GM23338 (cell line): ENCODE data around the gene LRCH3. TPM values are rescaled to one million over a fixed set of nuclear protein-coding genes. Genes with fewer than 3 reads are reported as not detected.

ENCODE experiments used
- ATAC-seq: fragments of 200-7000 bp; cut with Tn5 transposase; 3 replicates; pipeline ENCODE4 v1.9.1; 2020
- DNase-seq: peaks from one replicate; pipeline ENCODE4 v3.0.0-alpha.2; 2015; ENCODE audit warnings: low spot score
- H2AFZ ChIP-seq: fragments of 200-600 bp; sonication (generic); 2 replicates; pipeline ENCODE4 v1.8.0; 2016; ENCODE audit warnings: antibody characterized with exemption, mild to moderate bottlenecking, moderate library complexity
- H3F3A ChIP-seq: fragments of 200-600 bp; sonication (generic); replicated peaks from 2 replicates; pipeline ENCODE4 v1.8.0; 2017; ENCODE audit warnings: antibody characterized with exemption, mixed run types, low read depth
- H3K27ac ChIP-seq: fragments of 200-600 bp; sonication (generic); 2 replicates; pipeline ENCODE4 v1.6.1; 2016; ENCODE audit warnings: low read depth
- H3K27me3 ChIP-seq: fragments of 200-600 bp; sonication (generic); 2 replicates; pipeline ENCODE4 v1.8.0; 2016; ENCODE audit warnings: mild to moderate bottlenecking, mixed run types, moderate library complexity; ENCODE audit not compliant: insufficient read depth
- H3K36me3 ChIP-seq: fragments of 200-600 bp; sonication (generic); 2 replicates; pipeline ENCODE4 v1.8.0; 2016; ENCODE audit warnings: mild to moderate bottlenecking; ENCODE audit not compliant: insufficient read depth
- H3K4me1 ChIP-seq: fragments of 200-600 bp; sonication (generic); 2 replicates; pipeline ENCODE4 v1.8.0; 2016; ENCODE audit warnings: mild to moderate bottlenecking, moderate library complexity; ENCODE audit not compliant: insufficient read depth
- H3K4me2 ChIP-seq: fragments of 200-600 bp; sonication (generic); 2 replicates; pipeline ENCODE4 v1.7.1; 2017; ENCODE audit warnings: mixed run types
- H3K4me3 ChIP-seq: fragments of 200-600 bp; sonication (generic); 2 replicates; pipeline ENCODE4 v1.6.1; 2016; ENCODE audit warnings: mixed run types
- H3K79me2 ChIP-seq: fragments of 200-600 bp; sonication (generic); replicated peaks from 2 replicates; pipeline ENCODE4 v1.8.0; 2017; ENCODE audit warnings: mild to moderate bottlenecking; ENCODE audit not compliant: insufficient read depth
- H3K9me2 ChIP-seq: fragments of 200-600 bp; sonication (generic); 2 replicates; pipeline ENCODE4 v1.8.0; 2017; ENCODE audit not compliant: insufficient read depth
- H4K20me1 ChIP-seq: fragments of 200-600 bp; sonication (generic); replicated peaks from 2 replicates; pipeline ENCODE4 v1.8.0; 2017; ENCODE audit warnings: mild to moderate bottlenecking; ENCODE audit not compliant: insufficient read depth
- H3K27ac Mint-ChIP-seq: 2 replicates; pipeline ENCODE4 v1.8.0; 2020; ENCODE audit warnings: inconsistent platforms, mild to moderate bottlenecking, moderate library complexity, mixed read lengths
- H3K27me3 Mint-ChIP-seq: 3 replicates; pipeline ENCODE4 v1.8.0; 2022; ENCODE audit warnings: low read depth, mild to moderate bottlenecking, moderate library complexity, mixed read lengths, inconsistent platforms; ENCODE audit not compliant: insufficient read depth, poor library complexity
- H3K36me3 Mint-ChIP-seq: 3 replicates; pipeline ENCODE4 v1.8.0; 2021; ENCODE audit warnings: low read depth, mild to moderate bottlenecking, inconsistent platforms, moderate library complexity, mixed read lengths
- H3K4me1 Mint-ChIP-seq: 3 replicates; pipeline ENCODE4 v1.8.0; 2020; ENCODE audit warnings: mild to moderate bottlenecking, inconsistent platforms, mixed read lengths
- H3K4me3 Mint-ChIP-seq: 3 replicates; pipeline ENCODE4 v1.8.0; 2021; ENCODE audit warnings: moderate library complexity, mild to moderate bottlenecking, inconsistent platforms, mixed read lengths
- H3K9me3 Mint-ChIP-seq: 3 replicates; pipeline ENCODE4 v1.8.0; 2020; ENCODE audit warnings: moderate library complexity, mild to moderate bottlenecking, inconsistent platforms, mixed read lengths
- CREB1 ChIP-seq: fragments of 250-450 bp; sonication (Bioruptor Pico); IDR thresholded peaks from 2 replicates; pipeline ENCODE4 v1.5.0; 2020; ENCODE audit warnings: low read depth, mild to moderate bottlenecking, moderate library complexity
- EZH2 ChIP-seq: fragments of 200-600 bp; sonication (generic); IDR thresholded peaks from one replicate; pipeline ENCODE4 v1.8.0; 2017; ENCODE audit warnings: antibody characterized with exemption, mild to moderate bottlenecking, low read depth; ENCODE audit not compliant: unreplicated experiment
- EZH2phosphoT487 ChIP-seq: fragments of 200-600 bp; sonication (generic); IDR thresholded peaks from one replicate; pipeline ENCODE4 v1.8.1; 2018; ENCODE audit warnings: antibody characterized with exemption; ENCODE audit not compliant: unreplicated experiment
- JUNB ChIP-seq: IDR thresholded peaks from one replicate; pipeline ENCODE4 v1.6.1; 2016; ENCODE audit warnings: antibody characterized with exemption; ENCODE audit not compliant: unreplicated experiment
- NANOG ChIP-seq: IDR thresholded peaks from 2 replicates; pipeline ENCODE4 v1.6.1; 2016; ENCODE audit warnings: antibody characterized with exemption, borderline replicate concordance
- POLR2AphosphoS5 ChIP-seq: IDR thresholded peaks from 2 replicates; pipeline ENCODE4 v1.6.1; 2016; ENCODE audit warnings: antibody characterized with exemption, low read depth
- STAT1 ChIP-seq: IDR thresholded peaks from one replicate; pipeline ENCODE4 v1.6.1; 2016; ENCODE audit warnings: antibody characterized with exemption; ENCODE audit not compliant: unreplicated experiment
- ZNF114 ChIP-seq: fragments of 250-450 bp; sonication (Bioruptor Pico); IDR thresholded peaks from 2 replicates; pipeline ENCODE4 v1.5.0; 2020; ENCODE audit warnings: mild to moderate bottlenecking, moderate library complexity
- ZNF331 ChIP-seq: fragments of 250-450 bp; sonication (Bioruptor Pico); IDR thresholded peaks from 2 replicates; pipeline ENCODE4 v1.5.0; 2020; ENCODE audit warnings: low read depth, mild to moderate bottlenecking, moderate library complexity
- polyA plus RNA-seq: library from polyadenylated mRNA; unstranded; fragments of >200 nt; fragmentation: Nextera tagmentation; extraction: Ambion mirVana; gene quantifications from 2 replicates; pipeline ENCODE4 v1.2.1, GENCODE V29; 2016
- total RNA-seq: library from RNA; depleted of rRNA; stranded (reverse); fragments of >200 nt; shearing (Covaris generic); gene quantifications from 2 replicates; pipeline ENCODE4 v1.2.3, GENCODE V29; 2014
- TF ChIP-seq, protein P1 (sequence below): IDR thresholded peaks from 2 replicates; pipeline ENCODE4 v1.6.1; 2016; ENCODE audit warnings: antibody characterized with exemption
- TF ChIP-seq, protein P2 (sequence below), 2 experiments: fragments of 200-600 bp in 1 of 2; sonication (generic) in 1 of 2; conservative IDR thresholded peaks; 2 replicates each; pipeline versions ENCODE4 v1.5.1 to v1.6.1; 2016 to 2017; ENCODE audit warnings: antibody characterized with exemption in 2 of 2, low read depth in 2 of 2, mild to moderate bottlenecking in 2 of 2, moderate library complexity in 1 of 2
- TF ChIP-seq, protein P3 (sequence below): IDR thresholded peaks from one replicate; pipeline ENCODE4 v1.6.1; 2018; ENCODE audit warnings: antibody characterized with exemption; ENCODE audit not compliant: unreplicated experiment
- TF ChIP-seq, protein P4 (sequence below): fragments of 250-450 bp; sonication (Bioruptor Pico); IDR thresholded peaks from 2 replicates; pipeline ENCODE4 v1.5.0; 2020; ENCODE audit warnings: mild to moderate bottlenecking, moderate library complexity

LRCH3 gene
- total and polyA plus RNA-seq, 2 experiments from 2014 or later: 22.9 to 60.0 TPM

DNA sequence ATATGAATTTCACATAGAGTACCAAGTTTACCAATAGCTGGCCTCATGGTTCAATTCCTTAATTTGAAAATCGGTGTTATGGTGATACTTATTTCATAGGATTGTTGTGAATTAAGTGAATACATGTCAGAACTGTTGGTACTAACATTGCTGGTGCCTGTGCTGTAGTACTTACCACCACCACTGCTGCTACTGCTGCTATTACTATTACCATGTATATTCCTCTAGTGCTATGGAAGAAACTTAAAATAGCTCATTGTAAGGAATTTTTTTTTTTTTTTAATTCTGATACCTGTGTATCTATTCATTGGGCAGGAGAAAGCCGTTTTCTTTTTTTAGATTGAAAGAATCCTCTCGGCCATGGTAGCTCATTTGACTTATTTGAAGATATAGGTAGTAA lies 37.8 kb upstream of the LRCH3 start:
- H3K9me2 ChIP-seq: no peaks in the 10 kb centered on the region
- H3K4me2 ChIP-seq: no peak overlapping the region
- H3K4me3 ChIP-seq: no peak overlapping the region
- peaks cover 46% of the 10 kb centered on the region for H3K27me3 ChIP-seq
- Mint-ChIP-seq H3K36me3 (no peaks in the 10 kb centered on the region; the same call in 2 of the 3 replicates), H3K9me3 (no peaks in the 10 kb centered on the region), H3K4me3 (no peak overlapping the region), H3K4me1 (peaks cover 14% of the 10 kb centered on the region), H3K27ac (no peak overlapping the region), H3K27me3 (peaks cover 23% of the 10 kb centered on the region)
- 0 out of 2 replicates have a peak, but pooled peaks cover 5% of the 10 kb centered on the region for H4K20me1 ChIP-seq
- H3K27ac ChIP-seq: no peak overlapping the region
- no peak for DNase-seq
- TF ChIP-seq, protein P1, sequence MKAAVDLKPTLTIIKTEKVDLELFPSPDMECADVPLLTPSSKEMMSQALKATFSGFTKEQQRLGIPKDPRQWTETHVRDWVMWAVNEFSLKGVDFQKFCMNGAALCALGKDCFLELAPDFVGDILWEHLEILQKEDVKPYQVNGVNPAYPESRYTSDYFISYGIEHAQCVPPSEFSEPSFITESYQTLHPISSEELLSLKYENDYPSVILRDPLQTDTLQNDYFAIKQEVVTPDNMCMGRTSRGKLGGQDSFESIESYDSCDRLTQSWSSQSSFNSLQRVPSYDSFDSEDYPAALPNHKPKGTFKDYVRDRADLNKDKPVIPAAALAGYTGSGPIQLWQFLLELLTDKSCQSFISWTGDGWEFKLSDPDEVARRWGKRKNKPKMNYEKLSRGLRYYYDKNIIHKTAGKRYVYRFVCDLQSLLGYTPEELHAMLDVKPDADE: no peak
- TF ChIP-seq EZH2 (no peak), ZNF331 (no peak), POLR2AphosphoS5 (no peak), ZNF114 (CRISPR knock-in tag) (no peak), NANOG (no peak), CREB1 (CRISPR knock-in tag) (no peak), STAT1 (no peak), EZH2phosphoT487 (no peak), JUNB (no peak)
- TF ChIP-seq, protein P2, sequence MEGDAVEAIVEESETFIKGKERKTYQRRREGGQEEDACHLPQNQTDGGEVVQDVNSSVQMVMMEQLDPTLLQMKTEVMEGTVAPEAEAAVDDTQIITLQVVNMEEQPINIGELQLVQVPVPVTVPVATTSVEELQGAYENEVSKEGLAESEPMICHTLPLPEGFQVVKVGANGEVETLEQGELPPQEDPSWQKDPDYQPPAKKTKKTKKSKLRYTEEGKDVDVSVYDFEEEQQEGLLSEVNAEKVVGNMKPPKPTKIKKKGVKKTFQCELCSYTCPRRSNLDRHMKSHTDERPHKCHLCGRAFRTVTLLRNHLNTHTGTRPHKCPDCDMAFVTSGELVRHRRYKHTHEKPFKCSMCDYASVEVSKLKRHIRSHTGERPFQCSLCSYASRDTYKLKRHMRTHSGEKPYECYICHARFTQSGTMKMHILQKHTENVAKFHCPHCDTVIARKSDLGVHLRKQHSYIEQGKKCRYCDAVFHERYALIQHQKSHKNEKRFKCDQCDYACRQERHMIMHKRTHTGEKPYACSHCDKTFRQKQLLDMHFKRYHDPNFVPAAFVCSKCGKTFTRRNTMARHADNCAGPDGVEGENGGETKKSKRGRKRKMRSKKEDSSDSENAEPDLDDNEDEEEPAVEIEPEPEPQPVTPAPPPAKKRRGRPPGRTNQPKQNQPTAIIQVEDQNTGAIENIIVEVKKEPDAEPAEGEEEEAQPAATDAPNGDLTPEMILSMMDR (conservative IDR thresholded peaks at IDR 0.05; ENCODE audit: low read depth in 2 of 2): no peak
- TF ChIP-seq, protein P3, sequence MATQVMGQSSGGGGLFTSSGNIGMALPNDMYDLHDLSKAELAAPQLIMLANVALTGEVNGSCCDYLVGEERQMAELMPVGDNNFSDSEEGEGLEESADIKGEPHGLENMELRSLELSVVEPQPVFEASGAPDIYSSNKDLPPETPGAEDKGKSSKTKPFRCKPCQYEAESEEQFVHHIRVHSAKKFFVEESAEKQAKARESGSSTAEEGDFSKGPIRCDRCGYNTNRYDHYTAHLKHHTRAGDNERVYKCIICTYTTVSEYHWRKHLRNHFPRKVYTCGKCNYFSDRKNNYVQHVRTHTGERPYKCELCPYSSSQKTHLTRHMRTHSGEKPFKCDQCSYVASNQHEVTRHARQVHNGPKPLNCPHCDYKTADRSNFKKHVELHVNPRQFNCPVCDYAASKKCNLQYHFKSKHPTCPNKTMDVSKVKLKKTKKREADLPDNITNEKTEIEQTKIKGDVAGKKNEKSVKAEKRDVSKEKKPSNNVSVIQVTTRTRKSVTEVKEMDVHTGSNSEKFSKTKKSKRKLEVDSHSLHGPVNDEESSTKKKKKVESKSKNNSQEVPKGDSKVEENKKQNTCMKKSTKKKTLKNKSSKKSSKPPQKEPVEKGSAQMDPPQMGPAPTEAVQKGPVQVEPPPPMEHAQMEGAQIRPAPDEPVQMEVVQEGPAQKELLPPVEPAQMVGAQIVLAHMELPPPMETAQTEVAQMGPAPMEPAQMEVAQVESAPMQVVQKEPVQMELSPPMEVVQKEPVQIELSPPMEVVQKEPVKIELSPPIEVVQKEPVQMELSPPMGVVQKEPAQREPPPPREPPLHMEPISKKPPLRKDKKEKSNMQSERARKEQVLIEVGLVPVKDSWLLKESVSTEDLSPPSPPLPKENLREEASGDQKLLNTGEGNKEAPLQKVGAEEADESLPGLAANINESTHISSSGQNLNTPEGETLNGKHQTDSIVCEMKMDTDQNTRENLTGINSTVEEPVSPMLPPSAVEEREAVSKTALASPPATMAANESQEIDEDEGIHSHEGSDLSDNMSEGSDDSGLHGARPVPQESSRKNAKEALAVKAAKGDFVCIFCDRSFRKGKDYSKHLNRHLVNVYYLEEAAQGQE: no peak
- TF ChIP-seq, protein P4, sequence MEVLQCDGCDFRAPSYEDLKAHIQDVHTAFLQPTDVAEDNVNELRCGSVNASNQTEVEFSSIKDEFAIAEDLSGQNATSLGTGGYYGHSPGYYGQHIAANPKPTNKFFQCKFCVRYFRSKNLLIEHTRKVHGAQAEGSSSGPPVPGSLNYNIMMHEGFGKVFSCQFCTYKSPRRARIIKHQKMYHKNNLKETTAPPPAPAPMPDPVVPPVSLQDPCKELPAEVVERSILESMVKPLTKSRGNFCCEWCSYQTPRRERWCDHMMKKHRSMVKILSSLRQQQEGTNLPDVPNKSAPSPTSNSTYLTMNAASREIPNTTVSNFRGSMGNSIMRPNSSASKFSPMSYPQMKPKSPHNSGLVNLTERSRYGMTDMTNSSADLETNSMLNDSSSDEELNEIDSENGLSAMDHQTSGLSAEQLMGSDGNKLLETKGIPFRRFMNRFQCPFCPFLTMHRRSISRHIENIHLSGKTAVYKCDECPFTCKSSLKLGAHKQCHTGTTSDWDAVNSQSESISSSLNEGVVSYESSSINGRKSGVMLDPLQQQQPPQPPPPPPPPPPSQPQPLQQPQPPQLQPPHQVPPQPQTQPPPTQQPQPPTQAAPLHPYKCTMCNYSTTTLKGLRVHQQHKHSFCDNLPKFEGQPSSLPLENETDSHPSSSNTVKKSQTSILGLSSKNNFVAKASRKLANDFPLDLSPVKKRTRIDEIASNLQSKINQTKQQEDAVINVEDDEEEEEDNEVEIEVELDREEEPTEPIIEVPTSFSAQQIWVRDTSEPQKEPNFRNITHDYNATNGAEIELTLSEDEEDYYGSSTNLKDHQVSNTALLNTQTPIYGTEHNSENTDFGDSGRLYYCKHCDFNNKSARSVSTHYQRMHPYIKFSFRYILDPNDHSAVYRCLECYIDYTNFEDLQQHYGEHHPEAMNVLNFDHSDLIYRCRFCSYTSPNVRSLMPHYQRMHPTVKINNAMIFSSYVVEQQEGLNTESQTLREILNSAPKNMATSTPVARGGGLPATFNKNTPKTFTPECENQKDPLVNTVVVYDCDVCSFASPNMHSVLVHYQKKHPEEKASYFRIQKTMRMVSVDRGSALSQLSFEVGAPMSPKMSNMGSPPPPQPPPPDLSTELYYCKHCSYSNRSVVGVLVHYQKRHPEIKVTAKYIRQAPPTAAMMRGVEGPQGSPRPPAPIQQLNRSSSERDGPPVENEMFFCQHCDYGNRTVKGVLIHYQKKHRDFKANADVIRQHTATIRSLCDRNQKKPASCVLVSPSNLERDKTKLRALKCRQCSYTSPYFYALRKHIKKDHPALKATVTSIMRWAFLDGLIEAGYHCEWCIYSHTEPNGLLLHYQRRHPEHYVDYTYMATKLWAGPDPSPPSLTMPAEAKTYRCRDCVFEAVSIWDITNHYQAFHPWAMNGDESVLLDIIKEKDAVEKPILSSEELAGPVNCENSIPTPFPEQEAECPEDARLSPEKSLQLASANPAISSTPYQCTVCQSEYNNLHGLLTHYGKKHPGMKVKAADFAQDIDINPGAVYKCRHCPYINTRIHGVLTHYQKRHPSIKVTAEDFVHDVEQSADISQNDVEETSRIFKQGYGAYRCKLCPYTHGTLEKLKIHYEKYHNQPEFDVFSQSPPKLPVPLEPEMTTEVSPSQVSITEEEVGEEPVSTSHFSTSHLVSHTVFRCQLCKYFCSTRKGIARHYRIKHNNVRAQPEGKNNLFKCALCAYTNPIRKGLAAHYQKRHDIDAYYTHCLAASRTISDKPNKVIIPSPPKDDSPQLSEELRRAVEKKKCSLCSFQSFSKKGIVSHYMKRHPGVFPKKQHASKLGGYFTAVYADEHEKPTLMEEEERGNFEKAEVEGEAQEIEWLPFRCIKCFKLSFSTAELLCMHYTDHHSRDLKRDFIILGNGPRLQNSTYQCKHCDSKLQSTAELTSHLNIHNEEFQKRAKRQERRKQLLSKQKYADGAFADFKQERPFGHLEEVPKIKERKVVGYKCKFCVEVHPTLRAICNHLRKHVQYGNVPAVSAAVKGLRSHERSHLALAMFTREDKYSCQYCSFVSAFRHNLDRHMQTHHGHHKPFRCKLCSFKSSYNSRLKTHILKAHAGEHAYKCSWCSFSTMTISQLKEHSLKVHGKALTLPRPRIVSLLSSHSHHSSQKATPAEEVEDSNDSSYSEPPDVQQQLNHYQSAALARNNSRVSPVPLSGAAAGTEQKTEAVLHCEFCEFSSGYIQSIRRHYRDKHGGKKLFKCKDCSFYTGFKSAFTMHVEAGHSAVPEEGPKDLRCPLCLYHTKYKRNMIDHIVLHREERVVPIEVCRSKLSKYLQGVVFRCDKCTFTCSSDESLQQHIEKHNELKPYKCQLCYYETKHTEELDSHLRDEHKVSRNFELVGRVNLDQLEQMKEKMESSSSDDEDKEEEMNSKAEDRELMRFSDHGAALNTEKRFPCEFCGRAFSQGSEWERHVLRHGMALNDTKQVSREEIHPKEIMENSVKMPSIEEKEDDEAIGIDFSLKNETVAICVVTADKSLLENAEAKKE (CRISPR knock-in tag): no peak
- no peak for ATAC-seq
- peaks cover 16% of the 10 kb centered on the region for H3K4me1 ChIP-seq
- H3K79me2 ChIP-seq: peaks cover 37% of the 10 kb centered on the region
- no peak overlapping the region for H2AFZ ChIP-seq
- H3K36me3 ChIP-seq: no peaks in the 10 kb centered on the region
- H3F3A ChIP-seq: peaks cover 10% of the 10 kb centered on the region; the same call in 1 of the 2 replicates
